GM12801 (cell line): ENCODE data around the gene TMEM272.

Experiments
- TF ChIP-seq, protein P1 (sequence below): IDR thresholded peaks from one replicate; pipeline ENCODE4 v1.5.1; 2011; ENCODE audit warnings: control low read depth; ENCODE audit not compliant: insufficient read length; ENCODE audit errors: extremely low read depth

TMEM272 gene

DNA sequence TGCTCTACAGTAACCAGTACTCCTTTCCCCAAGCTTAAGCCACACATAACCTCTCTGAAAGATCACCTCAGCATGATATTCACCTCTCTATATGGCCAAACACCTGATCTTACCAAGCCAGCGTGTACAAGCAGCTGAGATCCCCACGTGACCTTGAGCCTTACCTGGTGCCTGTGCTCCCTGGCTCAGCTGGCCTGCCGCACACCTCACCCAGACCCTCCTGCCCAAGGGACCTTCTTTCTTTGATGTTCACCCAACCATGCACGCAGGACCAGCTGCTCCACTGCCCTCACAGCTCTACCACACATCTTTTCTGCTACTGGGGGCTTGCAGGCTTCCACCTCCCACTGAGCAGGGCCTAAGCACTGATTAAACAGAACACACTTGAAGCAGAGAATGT is 50.0 kb downstream of the TMEM272 start:
- TF ChIP-seq, protein P1, sequence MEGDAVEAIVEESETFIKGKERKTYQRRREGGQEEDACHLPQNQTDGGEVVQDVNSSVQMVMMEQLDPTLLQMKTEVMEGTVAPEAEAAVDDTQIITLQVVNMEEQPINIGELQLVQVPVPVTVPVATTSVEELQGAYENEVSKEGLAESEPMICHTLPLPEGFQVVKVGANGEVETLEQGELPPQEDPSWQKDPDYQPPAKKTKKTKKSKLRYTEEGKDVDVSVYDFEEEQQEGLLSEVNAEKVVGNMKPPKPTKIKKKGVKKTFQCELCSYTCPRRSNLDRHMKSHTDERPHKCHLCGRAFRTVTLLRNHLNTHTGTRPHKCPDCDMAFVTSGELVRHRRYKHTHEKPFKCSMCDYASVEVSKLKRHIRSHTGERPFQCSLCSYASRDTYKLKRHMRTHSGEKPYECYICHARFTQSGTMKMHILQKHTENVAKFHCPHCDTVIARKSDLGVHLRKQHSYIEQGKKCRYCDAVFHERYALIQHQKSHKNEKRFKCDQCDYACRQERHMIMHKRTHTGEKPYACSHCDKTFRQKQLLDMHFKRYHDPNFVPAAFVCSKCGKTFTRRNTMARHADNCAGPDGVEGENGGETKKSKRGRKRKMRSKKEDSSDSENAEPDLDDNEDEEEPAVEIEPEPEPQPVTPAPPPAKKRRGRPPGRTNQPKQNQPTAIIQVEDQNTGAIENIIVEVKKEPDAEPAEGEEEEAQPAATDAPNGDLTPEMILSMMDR, result no peak

DNA sequence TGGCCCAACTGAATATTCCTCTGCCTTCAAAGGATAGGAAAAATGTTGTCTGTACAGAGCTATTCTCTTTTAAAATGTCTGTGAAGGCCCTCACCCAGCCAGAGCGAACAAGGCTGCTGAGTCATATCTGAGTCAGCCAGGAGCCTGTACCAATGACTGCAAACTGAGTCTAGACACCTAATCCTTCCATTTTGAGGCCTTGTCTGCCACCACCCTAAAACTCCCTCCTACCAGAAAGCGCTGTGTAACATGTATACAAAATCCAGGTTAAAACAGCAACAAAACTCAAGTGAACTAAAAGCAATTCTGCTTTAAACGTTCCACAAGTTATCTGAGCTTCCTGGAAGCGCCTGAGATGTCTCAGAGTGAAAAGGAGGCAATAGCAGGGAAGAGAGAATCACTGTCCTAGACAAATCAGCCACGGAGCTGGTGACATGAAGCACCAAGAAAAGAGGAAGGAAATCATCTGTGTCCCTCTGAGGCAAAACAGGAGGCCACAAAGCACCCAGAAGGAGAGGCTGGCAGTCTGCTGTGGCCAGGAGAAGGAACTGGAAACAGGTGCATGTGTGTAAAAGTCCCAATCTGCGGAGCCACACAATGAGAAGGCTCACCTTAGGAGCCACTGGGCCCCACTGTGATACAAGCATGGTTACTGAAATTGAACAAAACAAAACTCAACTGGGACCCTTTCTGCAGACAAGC is 51.3 kb downstream of the TMEM272 start:
- TF ChIP-seq, protein P1, result no peak

DNA sequence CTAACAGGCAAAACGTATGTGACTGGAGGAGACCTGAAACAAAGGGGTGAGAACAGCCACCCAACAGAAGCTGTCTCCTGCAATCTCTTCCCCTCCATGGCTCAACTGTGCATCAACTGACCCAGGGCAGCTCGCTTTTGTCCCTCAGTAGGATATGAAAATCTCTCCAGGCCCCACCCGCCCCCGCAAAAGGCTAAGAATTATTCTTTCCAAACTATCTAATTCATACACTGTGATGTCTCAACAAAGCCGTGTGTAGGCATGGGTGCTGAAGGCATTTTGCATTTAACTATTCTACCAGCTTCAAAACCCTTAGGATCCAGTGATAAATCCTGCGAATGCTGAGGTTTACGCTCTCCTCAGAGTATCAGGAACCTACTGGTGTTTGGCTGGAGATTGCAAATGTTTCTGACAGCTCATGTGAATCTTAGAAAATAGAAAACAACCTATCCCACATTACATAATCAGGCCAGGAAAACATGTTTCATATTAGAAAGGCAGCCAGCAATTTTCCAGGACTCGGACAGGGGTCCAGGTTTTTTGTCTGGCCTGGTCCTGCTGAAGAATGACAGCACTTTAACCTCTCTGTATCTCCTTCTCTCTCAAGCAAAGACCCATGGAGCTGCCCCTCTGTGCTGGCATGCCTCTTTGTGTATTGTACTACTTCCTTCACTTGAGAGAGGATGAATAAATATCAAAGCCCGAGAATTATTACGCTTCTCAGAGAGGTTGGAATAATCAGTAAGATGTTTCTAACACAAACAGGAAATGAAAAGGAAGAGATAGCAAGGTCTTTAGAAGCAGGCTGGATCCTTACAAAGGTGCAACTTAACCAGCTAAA is 58.3 kb downstream of the TMEM272 start:
- TF ChIP-seq, protein P1, result no peak

DNA sequence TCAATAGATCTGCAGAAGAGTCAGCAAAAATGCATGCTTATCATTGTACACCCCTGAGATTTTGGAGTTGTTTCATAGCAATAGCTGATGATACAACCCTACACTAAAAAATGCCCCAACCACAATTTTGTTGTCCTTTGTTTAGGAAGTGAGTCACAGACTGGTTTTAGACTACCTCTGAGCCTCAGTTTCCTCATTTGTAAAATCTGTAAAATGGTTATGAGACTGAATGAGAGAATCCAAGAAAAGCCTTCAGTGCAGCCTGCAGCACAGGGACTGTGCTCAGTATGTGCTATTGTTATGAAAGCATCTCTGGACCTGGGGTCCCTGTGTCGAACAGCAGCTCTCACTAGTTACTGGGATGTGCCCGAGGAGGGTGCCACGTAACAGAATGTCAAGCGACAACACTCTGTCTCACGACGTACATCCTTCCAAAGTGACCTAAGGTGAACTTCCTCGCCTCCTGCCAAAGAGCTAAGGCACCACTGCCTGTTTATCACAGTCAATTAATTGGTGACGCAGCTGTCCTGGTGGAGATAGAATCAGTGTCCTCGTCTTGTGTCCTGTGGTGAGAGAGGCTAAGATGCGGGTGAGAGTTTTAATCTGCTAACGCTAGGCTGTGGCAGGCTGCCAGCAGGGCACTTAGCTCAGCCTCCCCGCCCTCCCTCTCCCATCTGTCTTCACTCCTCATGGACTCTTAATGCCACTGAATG is 59.1 kb downstream of the TMEM272 start:
- TF ChIP-seq, protein P1, result no peak

DNA sequence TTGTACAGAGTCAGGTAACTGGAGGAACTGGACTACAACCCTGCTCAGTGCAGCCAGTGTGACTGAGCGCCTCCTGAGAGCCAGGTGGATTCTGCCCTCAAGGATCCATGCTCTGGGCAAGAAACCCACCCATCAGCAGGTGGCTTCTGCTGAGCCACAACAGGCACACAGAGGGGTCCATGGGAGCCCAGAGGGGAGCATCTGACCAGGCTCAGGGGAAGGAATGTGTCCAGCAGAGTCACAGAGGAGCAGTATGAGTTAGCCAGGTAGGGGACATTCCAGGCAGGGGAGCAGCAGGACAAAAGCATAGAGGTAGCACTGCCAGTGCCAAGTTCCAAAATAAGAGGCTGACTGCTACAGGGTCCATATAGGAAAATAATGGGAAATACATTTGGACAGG is 60.9 kb downstream of the TMEM272 start:
- TF ChIP-seq, protein P1, result no peak

DNA sequence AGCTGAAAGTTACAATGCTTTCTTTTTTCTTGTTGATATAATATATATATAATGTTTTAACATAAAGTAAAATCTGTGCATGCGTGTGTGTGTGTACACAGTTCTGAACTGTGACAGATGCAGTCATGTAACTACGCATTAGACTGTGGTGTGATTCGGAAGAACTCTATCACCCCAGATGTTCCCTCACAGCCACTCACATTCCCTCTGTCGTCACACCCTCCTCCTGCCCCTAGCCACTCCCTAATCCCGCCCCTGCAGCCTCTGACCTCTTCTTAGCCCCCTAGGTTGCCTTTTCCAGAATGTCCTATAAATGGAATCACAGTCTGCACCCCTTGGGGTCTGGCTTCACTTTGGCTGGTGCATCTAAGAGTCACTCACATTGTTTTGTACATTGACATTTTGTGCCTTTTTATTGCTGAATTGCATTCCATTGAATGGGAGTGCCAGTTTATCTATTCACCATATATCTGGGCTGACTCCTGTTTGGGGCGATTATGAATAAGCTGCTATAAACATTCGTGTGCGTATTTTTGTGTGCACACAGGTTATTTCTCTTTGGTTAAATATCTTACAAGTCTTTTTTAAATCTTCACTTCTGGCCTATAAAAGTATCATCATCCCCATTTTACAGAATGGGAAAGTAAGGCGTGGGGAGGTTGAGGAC is 61.4 kb downstream of the TMEM272 start:
- TF ChIP-seq, protein P1, result no peak
